Measurements from ENCODE around the gene PAK6.

The PAK6 gene

DNA sequence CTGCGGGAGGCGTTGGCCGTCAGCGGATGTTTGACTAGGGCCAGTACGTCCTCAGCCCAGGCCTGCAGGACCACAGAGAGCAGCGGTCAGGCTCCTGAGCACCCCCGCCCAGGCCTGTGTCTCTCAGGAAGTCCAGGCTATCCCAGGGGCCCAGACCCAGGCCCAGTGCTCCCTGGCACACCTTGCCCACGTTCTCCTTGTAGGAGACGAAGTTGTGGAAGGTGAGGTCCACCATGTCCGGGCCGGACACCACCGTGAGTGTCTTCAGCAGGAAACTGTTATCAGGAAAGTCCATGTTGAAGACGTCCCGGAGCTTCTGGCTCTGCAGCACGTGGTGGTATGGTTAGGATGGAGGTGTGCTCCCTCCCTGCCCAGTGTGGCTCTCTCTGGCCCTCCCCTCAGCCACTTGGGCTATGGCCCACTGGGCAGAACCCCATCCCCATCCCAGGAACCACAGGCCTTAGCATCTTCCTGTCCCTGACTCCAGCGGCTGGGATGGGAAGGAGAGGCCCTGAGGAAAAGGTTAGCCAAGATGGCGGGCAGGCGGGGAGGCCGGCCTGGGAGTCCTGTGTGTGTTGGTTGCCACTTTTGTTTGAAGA is 63.5 kb downstream of the PAK6 start:
- H3K27me3 ChIP-seq (ENCODE audit: control insufficient read depth, insufficient read depth, low read length) = no peaks in the 10 kb centered on the region
- H3K36me3 ChIP-seq (ENCODE audit: control insufficient read depth, insufficient read depth, low read length) = no peaks in the 10 kb centered on the region
- no CpG with 5 or more reads among the region's 19 CpGs for WGBS (ENCODE audit: insufficient coverage, insufficient read length)
- peaks cover 16% of the 10 kb centered on the region for H3K4me1 ChIP-seq (ENCODE audit: control insufficient read depth, insufficient read depth, low read length)
- no peak overlapping the region for H3K4me3 ChIP-seq (ENCODE audit: low read length)
- DNase-seq (ENCODE audit: low read depth, low spot score) = no peak
- H3K27ac ChIP-seq (ENCODE audit: low read length) = no peak overlapping the region
- H3K9me3 ChIP-seq (ENCODE audit: control insufficient read depth, insufficient read depth, low read length) = no peaks in the 10 kb centered on the region

GRCh38 chr15:40302981-40303380 is 64.1 kb downstream of the PAK6 start:
- H3K27me3 ChIP-seq (ENCODE audit: control insufficient read depth, insufficient read depth, low read length) = no peaks in the 10 kb centered on the region
- no CpG with 5 or more reads among the region's 11 CpGs for WGBS (ENCODE audit: insufficient coverage, insufficient read length)
- no peak overlapping the region for H3K27ac ChIP-seq (ENCODE audit: low read length)
- H3K4me3 ChIP-seq (ENCODE audit: low read length) = no peak overlapping the region
- peaks cover 18% of the 10 kb centered on the region for H3K4me1 ChIP-seq (ENCODE audit: control insufficient read depth, insufficient read depth, low read length)
- H3K36me3 ChIP-seq (ENCODE audit: control insufficient read depth, insufficient read depth, low read length) = no peaks in the 10 kb centered on the region
- no peak for DNase-seq (ENCODE audit: low read depth, low spot score)
- no peaks in the 10 kb centered on the region for H3K9me3 ChIP-seq (ENCODE audit: control insufficient read depth, insufficient read depth, low read length)

GRCh38 chr15:40303576-40303975 is 64.7 kb downstream of the PAK6 start:
- Histone ChIP-seq H3K4me1 (ENCODE audit: control insufficient read depth, insufficient read depth, low read length) (peaks cover 19% of the 10 kb centered on the region), H3K9me3 (ENCODE audit: control insufficient read depth, insufficient read depth, low read length) (no peaks in the 10 kb centered on the region), H3K4me3 (ENCODE audit: low read length) (no peak overlapping the region), H3K36me3 (ENCODE audit: control insufficient read depth, insufficient read depth, low read length) (no peaks in the 10 kb centered on the region), H3K27ac (ENCODE audit: low read length) (no peak overlapping the region), H3K27me3 (ENCODE audit: control insufficient read depth, insufficient read depth, low read length) (no peaks in the 10 kb centered on the region)
- DNase-seq (ENCODE audit: low read depth, low spot score) = no peak
- no CpG with 5 or more reads among the region's 2 CpGs for WGBS (ENCODE audit: insufficient coverage, insufficient read length)

DNA sequence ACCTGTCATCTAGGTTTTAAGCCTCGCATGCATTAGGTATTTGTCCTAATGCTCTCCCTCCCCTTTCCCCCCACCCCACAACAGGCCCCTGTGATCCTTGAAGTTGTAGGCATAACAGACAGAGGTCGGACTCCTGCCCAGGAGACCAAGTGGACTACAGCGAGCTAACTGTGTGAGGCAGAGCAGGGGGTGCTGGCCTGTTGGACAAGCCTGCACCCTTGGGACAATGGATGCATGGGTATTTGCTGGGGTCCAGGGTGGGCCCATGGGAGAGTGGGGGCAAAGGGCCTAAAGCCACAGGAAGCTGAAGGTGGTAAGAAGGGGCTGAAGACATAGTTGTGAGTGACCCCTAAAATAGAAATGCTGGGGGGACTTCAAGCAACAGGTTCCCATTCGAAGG is 66.4 kb downstream of the PAK6 start:
- Histone ChIP-seq H3K36me3 (ENCODE audit: control insufficient read depth, insufficient read depth, low read length) (no peaks in the 10 kb centered on the region), H3K27me3 (ENCODE audit: control insufficient read depth, insufficient read depth, low read length) (no peaks in the 10 kb centered on the region), H3K4me3 (ENCODE audit: low read length) (no peak overlapping the region), H3K27ac (ENCODE audit: low read length) (no peak overlapping the region), H3K9me3 (ENCODE audit: control insufficient read depth, insufficient read depth, low read length) (no peaks in the 10 kb centered on the region), H3K4me1 (ENCODE audit: control insufficient read depth, insufficient read depth, low read length) (peaks cover 27% of the 10 kb centered on the region)
- DNase-seq (ENCODE audit: low read depth, low spot score) = no peak
- WGBS (ENCODE audit: insufficient coverage, insufficient read length) = no CpG with 5 or more reads among the region's 4 CpGs

DNA sequence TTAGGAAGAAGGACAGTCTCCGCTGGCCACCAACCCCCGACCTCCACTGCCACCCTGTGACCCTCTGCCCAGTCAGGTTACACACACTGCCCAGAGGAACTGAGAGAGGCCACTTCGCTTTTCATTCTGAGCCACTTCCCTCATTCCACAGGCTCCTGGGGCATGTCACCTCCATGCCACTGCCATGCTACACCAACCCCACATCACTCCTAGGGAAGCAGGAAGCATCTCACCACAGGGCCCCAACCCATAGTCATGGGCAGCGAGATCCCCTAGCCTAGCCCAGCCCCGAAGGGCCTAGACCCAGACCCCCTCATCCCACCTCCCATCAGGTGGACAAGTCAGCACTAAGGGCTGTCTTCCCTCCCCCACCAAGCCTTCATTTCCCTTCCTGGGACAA is 67.5 kb downstream of the PAK6 start:
- H3K27me3 ChIP-seq (ENCODE audit: control insufficient read depth, insufficient read depth, low read length) = no peaks in the 10 kb centered on the region
- WGBS (ENCODE audit: insufficient coverage, insufficient read length) = no CpG with 5 or more reads among the region's 5 CpGs
- H3K4me1 ChIP-seq (ENCODE audit: control insufficient read depth, insufficient read depth, low read length) = peaks cover 27% of the 10 kb centered on the region

DNA sequence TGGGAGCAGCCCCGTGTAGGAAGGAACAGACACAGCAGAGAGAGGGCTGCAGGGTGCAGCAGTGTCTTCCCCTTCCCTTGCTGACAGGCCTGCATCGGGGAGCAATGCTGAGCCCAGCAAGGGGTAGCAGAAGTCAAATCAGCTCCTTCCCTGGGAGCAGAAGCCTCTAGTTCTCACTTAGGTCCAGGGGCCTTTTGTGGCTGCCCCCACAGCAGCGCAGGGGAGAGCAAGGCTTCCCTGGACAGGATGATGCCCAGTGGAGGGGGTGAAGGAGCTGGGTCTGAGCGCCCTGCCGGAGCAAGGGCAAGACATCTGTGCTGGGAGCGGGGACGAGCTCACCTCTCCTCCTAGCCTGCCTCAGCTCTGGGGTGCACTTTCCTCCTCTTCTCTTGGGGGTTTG is 68.0 kb downstream of the PAK6 start:
- H3K4me1 ChIP-seq (ENCODE audit: control insufficient read depth, insufficient read depth, low read length) = peaks cover 24% of the 10 kb centered on the region

More for the DNA sequence above, 67.5 kb downstream of the PAK6 start:
- DNase-seq (ENCODE audit: low read depth, low spot score) = no peak
- Histone ChIP-seq H3K27ac (ENCODE audit: low read length) (no peak overlapping the region), H3K9me3 (ENCODE audit: control insufficient read depth, insufficient read depth, low read length) (no peaks in the 10 kb centered on the region), H3K36me3 (ENCODE audit: control insufficient read depth, insufficient read depth, low read length) (no peaks in the 10 kb centered on the region), H3K4me3 (ENCODE audit: low read length) (no peak overlapping the region)

GRCh38 chr15:40307421-40308211 is 68.8 kb downstream of the PAK6 start, which contains the start of gene PLCB2:
PLCB2 (minus strand) TSS chr15:40307935; CDS start chr15:40307672, 263 bp downstream.
- no peaks in the 10 kb centered on the region for H3K36me3 ChIP-seq (ENCODE audit: control insufficient read depth, insufficient read depth, low read length)
- no peaks in the 10 kb centered on the region for H3K9me3 ChIP-seq (ENCODE audit: control insufficient read depth, insufficient read depth, low read length)
- no CpG with 5 or more reads among the region's 15 CpGs for WGBS (ENCODE audit: insufficient coverage, insufficient read length)
- no peak within 1 kb of the TSS for H3K4me3 ChIP-seq (ENCODE audit: low read length)
- peaks cover 18% of the 10 kb centered on the region for H3K4me1 ChIP-seq (ENCODE audit: control insufficient read depth, insufficient read depth, low read length)
- H3K27ac ChIP-seq (ENCODE audit: low read length) = no peak within 1 kb of the TSS
- no peak for DNase-seq (ENCODE audit: low read depth, low spot score)
- H3K27me3 ChIP-seq (ENCODE audit: control insufficient read depth, insufficient read depth, low read length) = no peaks in the 10 kb centered on the region

More for the DNA sequence above, 68.0 kb downstream of the PAK6 start:
- H3K4me3 ChIP-seq (ENCODE audit: low read length) = no peak overlapping the region
- no peaks in the 10 kb centered on the region for H3K9me3 ChIP-seq (ENCODE audit: control insufficient read depth, insufficient read depth, low read length)
- no CpG with 5 or more reads among the region's 7 CpGs for WGBS (ENCODE audit: insufficient coverage, insufficient read length)
- H3K27me3 ChIP-seq (ENCODE audit: control insufficient read depth, insufficient read depth, low read length) = no peaks in the 10 kb centered on the region
- no peak for DNase-seq (ENCODE audit: low read depth, low spot score)
- no peak overlapping the region for H3K27ac ChIP-seq (ENCODE audit: low read length)
- H3K36me3 ChIP-seq (ENCODE audit: control insufficient read depth, insufficient read depth, low read length) = no peaks in the 10 kb centered on the region

DNA sequence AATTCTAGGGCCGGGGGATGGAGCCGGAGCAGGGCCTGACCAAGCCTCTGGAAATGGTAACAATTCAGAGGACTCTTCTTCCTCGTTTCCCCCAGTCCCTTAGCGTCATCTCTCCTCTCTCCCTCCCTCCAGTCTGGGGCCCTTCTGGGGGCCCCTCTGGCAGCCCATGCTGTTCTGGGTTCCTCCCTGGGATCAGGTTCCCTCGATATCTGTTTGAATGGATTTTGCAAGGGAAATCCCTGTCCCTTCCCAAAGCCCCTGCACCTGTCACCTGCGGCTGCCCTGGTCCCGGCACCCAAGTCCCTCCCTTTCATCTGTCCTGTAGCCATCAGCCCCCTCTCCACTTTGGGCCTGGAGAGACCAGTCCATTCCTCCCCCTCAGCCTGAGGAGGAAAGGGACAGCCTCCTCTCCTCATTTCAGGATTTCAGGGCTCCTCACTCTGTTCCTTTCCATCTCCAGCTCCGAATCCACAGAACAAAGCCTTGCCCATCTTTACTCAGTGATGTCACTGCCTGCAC is 70.5 kb downstream of the PAK6 start:
- no peak for DNase-seq (ENCODE audit: low read depth, low spot score)
- Histone ChIP-seq H3K4me1 (ENCODE audit: control insufficient read depth, insufficient read depth, low read length) (peaks cover 18% of the 10 kb centered on the region), H3K27ac (ENCODE audit: low read length) (no peak overlapping the region), H3K36me3 (ENCODE audit: control insufficient read depth, insufficient read depth, low read length) (no peaks in the 10 kb centered on the region), H3K4me3 (ENCODE audit: low read length) (no peak overlapping the region), H3K9me3 (ENCODE audit: control insufficient read depth, insufficient read depth, low read length) (no peaks in the 10 kb centered on the region), H3K27me3 (ENCODE audit: control insufficient read depth, insufficient read depth, low read length) (no peaks in the 10 kb centered on the region)
- WGBS (ENCODE audit: insufficient coverage, insufficient read length) = no CpG with 5 or more reads among the region's 8 CpGs

- DNase-seq (ENCODE audit: low read depth, low spot score) = peak; percentile 58
- H3K27me3 ChIP-seq (ENCODE audit: control insufficient read depth, insufficient read depth, low read length) = no peaks in the 10 kb centered on the region
- no CpG with 5 or more reads among the region's 4 CpGs for WGBS (ENCODE audit: insufficient coverage, insufficient read length)
- H3K36me3 ChIP-seq (ENCODE audit: control insufficient read depth, insufficient read depth, low read length) = no peaks in the 10 kb centered on the region
- H3K9me3 ChIP-seq (ENCODE audit: control insufficient read depth, insufficient read depth, low read length) = no peaks in the 10 kb centered on the region
- H3K4me1 ChIP-seq (ENCODE audit: control insufficient read depth, insufficient read depth, low read length) = peaks cover 18% of the 10 kb centered on the region
- H3K27ac ChIP-seq (ENCODE audit: low read length) = no peak overlapping the region
- H3K4me3 ChIP-seq (ENCODE audit: low read length) = no peak overlapping the region
Observed at GRCh38 chr15:40310001-40310959, 71.4 kb downstream of the PAK6 start.

DNA sequence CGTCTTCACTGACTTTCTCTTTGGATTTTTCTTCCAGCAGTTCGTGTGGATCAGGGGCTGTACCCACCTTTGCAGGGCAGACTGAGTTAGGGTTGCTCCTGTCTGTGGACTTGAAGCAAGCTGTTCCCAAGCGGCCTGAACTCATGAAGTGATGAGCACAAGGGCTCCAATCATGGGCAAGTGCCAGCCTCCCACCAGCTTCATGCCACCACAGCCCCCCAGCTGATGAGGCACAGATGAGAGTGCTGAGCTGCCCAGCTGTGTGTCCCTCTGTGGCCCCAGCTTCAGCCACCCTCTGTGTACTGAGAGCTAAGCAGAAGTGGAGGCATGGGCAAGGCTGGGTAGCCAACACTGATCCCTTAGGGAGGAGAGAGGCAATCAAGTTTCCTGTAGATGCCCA is 72.1 kb downstream of the PAK6 start:
- H3K27me3 ChIP-seq (ENCODE audit: control insufficient read depth, insufficient read depth, low read length) = no peaks in the 10 kb centered on the region
- peaks cover 18% of the 10 kb centered on the region for H3K4me1 ChIP-seq (ENCODE audit: control insufficient read depth, insufficient read depth, low read length)
- DNase-seq (ENCODE audit: low read depth, low spot score) = no peak
- H3K36me3 ChIP-seq (ENCODE audit: control insufficient read depth, insufficient read depth, low read length) = no peaks in the 10 kb centered on the region
- WGBS (ENCODE audit: insufficient coverage, insufficient read length) = no CpG with 5 or more reads among the region's 3 CpGs
- H3K27ac ChIP-seq (ENCODE audit: low read length) = no peak overlapping the region
- no peaks in the 10 kb centered on the region for H3K9me3 ChIP-seq (ENCODE audit: control insufficient read depth, insufficient read depth, low read length)
- no peak overlapping the region for H3K4me3 ChIP-seq (ENCODE audit: low read length)
